Progenitor cell of endocrine pancreas (in vitro differentiated cells): ENCODE measurements around the gene WIPF1. TPM values are rescaled to one million over a fixed set of nuclear protein-coding genes. Genes with fewer than 3 reads are reported as not detected.

Source experiments
- DNase-seq: peaks from one replicate; pipeline ENCODE4 v3.0.0; 2021; ENCODE audit warnings: low spot score; ENCODE audit not compliant: unreplicated experiment
- H3K27ac Mint-ChIP-seq: 2 replicates; pipeline ENCODE4 v1.8.0; 2021; ENCODE audit warnings: mild to moderate bottlenecking, moderate library complexity, mixed read lengths
- H3K27me3 Mint-ChIP-seq: 2 replicates; pipeline ENCODE4 v1.8.0; 2021; ENCODE audit warnings: mixed read lengths
- H3K36me3 Mint-ChIP-seq: 2 replicates; pipeline ENCODE4 v1.8.0; 2022; ENCODE audit warnings: mixed read lengths; ENCODE audit not compliant: insufficient read depth
- H3K4me1 Mint-ChIP-seq: 2 replicates; pipeline ENCODE4 v1.8.0; 2021; ENCODE audit warnings: low read depth, mixed read lengths
- H3K4me3 Mint-ChIP-seq: 2 replicates; pipeline ENCODE4 v1.8.0; 2021; ENCODE audit warnings: low read depth, mild to moderate bottlenecking, moderate library complexity, mixed read lengths
- H3K9me3 Mint-ChIP-seq: 2 replicates; pipeline ENCODE4 v1.8.0; 2021; ENCODE audit warnings: low read depth, mixed read lengths
- CTCF ChIP-seq: fragments of 200-600 bp; sonication (generic); IDR thresholded peaks from one replicate; pipeline ENCODE4 v1.5.0; 2021; ENCODE audit warnings: antibody characterized with exemption, mild to moderate bottlenecking; ENCODE audit not compliant: unreplicated experiment
- total RNA-seq: library from RNA; stranded (reverse); gene quantifications from 2 replicates; pipeline ENCODE4 v1.2.1, GENCODE V29; 2021

The WIPF1 gene
- total RNA-seq, 1 donor from 2014 or later, result 12.9 TPM

- peaks cover 15% of the 10 kb centered on the region for H3K4me1 Mint-ChIP-seq
- no peaks in the 10 kb centered on the region for H3K9me3 Mint-ChIP-seq
- TF ChIP-seq CTCF, result no peak
- no peak overlapping the region for H3K4me3 Mint-ChIP-seq
- no peak overlapping the region for H3K27ac Mint-ChIP-seq
- H3K36me3 Mint-ChIP-seq, result no peaks in the 10 kb centered on the region
- no peaks in the 10 kb centered on the region for H3K27me3 Mint-ChIP-seq
- no peak for DNase-seq
Observed at GRCh38 chr2:174618179-174618578, 20.6 kb upstream of the WIPF1 start.

GRCh38 chr2:174617718-174618117 is 20.1 kb upstream of the WIPF1 start:
- Mint-ChIP-seq H3K9me3 (no peaks in the 10 kb centered on the region), H3K27ac (no peak overlapping the region), H3K27me3 (no peaks in the 10 kb centered on the region), H3K4me3 (no peak overlapping the region), H3K4me1 (peaks cover 15% of the 10 kb centered on the region), H3K36me3 (no peaks in the 10 kb centered on the region)
- TF ChIP-seq CTCF, result no peak
- no peak for DNase-seq

- Mint-ChIP-seq H3K27ac (no peak overlapping the region), H3K27me3 (no peaks in the 10 kb centered on the region), H3K4me1 (peaks cover 15% of the 10 kb centered on the region), H3K4me3 (no peak overlapping the region), H3K9me3 (no peaks in the 10 kb centered on the region), H3K36me3 (no peaks in the 10 kb centered on the region)
- DNase-seq, result no peak
- no peak for TF ChIP-seq CTCF
Observed at GRCh38 chr2:174617120-174617519, 19.5 kb upstream of the WIPF1 start.

GRCh38 chr2:174615871-174616436 is 18.4 kb upstream of the WIPF1 start:
- no peak for TF ChIP-seq CTCF
- H3K27me3 Mint-ChIP-seq, result no peaks in the 10 kb centered on the region
- H3K9me3 Mint-ChIP-seq, result no peaks in the 10 kb centered on the region
- H3K4me1 Mint-ChIP-seq, result peaks cover 15% of the 10 kb centered on the region
- H3K4me3 Mint-ChIP-seq, result no peak overlapping the region
- no peak for DNase-seq
- no peaks in the 10 kb centered on the region for H3K36me3 Mint-ChIP-seq
- H3K27ac Mint-ChIP-seq, result no peak overlapping the region

GRCh38 chr2:174614261-174614660 is 16.7 kb upstream of the WIPF1 start:
- Mint-ChIP-seq H3K4me1 (peaks cover 23% of the 10 kb centered on the region), H3K4me3 (no peak overlapping the region), H3K9me3 (no peaks in the 10 kb centered on the region), H3K36me3 (no peaks in the 10 kb centered on the region), H3K27me3 (no peaks in the 10 kb centered on the region), H3K27ac (no peak overlapping the region)
- no peak for TF ChIP-seq CTCF
- DNase-seq, result no peak
